ENCODE data around the gene LPIN2. TPM values are rescaled to one million over a fixed set of nuclear protein-coding genes. Genes with fewer than 3 reads are reported as not detected.

The LPIN2 gene
- total and polyA plus RNA-seq, 2 experiments from 2014 or later: 9.0 to 10.8 TPM

DNA sequence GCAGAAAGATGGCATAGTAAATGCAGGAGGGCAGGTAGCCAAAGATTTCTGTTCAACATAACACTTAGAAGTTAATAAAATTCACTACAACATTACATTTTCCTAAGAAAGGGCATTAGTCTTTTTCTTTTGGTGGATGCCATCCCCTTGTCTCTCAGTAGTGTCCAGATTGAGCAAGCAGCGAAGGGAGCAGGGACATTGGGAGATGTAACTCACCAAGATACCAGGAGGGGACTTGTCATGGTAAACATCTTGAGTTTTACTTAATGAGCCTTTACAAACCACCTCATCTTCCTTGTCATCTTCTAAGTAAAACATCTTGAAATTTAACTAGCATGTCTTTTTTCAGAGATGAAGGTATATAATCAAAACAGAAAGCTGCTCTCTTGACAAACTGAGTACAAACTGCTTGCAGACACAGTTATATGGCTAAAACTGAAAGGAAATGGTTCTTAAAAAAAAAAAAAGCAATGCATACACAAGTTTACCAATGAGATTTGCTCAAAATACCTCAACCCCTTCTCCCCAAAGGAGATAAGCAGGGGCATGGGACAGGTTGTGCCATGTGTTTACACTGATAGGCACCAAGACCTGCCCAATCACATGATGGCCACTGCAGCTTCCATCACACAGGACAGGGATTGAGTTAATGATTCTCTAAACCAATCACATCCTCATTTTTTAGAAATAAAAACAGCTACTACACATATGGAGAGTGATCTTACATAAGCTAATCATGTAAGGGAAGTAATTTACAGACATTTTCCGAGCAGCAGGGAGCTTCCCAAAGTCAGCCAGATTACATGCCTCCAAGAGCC, 30.3 kb downstream of the LPIN2 start (continued):
- TF ChIP-seq ZNF462 (CRISPR knock-in tag; IDR thresholded peaks at IDR 0.05) (no peak), STAT1 (IDR thresholded peaks at IDR 0.05; ENCODE audit: unreplicated experiment) (no peak), ZNF114 (CRISPR knock-in tag; IDR thresholded peaks at IDR 0.05) (no peak), ZNF331 (CRISPR knock-in tag; IDR thresholded peaks at IDR 0.05; ENCODE audit: low read depth) (no peak), ETS1 (IDR thresholded peaks at IDR 0.05) (no peak), CREB1 (CRISPR knock-in tag; IDR thresholded peaks at IDR 0.05; ENCODE audit: low read depth) (no peak)
- TF ChIP-seq, protein P1, sequence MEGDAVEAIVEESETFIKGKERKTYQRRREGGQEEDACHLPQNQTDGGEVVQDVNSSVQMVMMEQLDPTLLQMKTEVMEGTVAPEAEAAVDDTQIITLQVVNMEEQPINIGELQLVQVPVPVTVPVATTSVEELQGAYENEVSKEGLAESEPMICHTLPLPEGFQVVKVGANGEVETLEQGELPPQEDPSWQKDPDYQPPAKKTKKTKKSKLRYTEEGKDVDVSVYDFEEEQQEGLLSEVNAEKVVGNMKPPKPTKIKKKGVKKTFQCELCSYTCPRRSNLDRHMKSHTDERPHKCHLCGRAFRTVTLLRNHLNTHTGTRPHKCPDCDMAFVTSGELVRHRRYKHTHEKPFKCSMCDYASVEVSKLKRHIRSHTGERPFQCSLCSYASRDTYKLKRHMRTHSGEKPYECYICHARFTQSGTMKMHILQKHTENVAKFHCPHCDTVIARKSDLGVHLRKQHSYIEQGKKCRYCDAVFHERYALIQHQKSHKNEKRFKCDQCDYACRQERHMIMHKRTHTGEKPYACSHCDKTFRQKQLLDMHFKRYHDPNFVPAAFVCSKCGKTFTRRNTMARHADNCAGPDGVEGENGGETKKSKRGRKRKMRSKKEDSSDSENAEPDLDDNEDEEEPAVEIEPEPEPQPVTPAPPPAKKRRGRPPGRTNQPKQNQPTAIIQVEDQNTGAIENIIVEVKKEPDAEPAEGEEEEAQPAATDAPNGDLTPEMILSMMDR (conservative IDR thresholded peaks at IDR 0.05; ENCODE audit: low read depth in 2 of 2): no peak
